Astrocyte of the spinal cord (primary cell): ENCODE data around the gene ADAMTS2.

Source experiments
- DNase-seq: peaks from one replicate; pipeline ENCODE4 v3.0.0; 2011; ENCODE audit warnings: low read depth, low spot score
- H3K4me3 ChIP-seq: 2 replicates; pipeline ENCODE4 v1.5.1; 2011; ENCODE audit warnings: low read depth, mild to moderate bottlenecking, low read length, moderate library complexity
- in situ Hi-C: cut with HindIII; loops from 2 replicates; pipeline ENCODE4 v1.10.0; 2017; ENCODE audit warnings: low sequenced_read_pairs
- TF ChIP-seq, protein P1 (sequence below): IDR thresholded peaks from 2 replicates; pipeline ENCODE4 v1.5.1; 2012; ENCODE audit warnings: low read depth, mild to moderate bottlenecking, low read length, inconsistent platforms

ADAMTS2 gene

DNA sequence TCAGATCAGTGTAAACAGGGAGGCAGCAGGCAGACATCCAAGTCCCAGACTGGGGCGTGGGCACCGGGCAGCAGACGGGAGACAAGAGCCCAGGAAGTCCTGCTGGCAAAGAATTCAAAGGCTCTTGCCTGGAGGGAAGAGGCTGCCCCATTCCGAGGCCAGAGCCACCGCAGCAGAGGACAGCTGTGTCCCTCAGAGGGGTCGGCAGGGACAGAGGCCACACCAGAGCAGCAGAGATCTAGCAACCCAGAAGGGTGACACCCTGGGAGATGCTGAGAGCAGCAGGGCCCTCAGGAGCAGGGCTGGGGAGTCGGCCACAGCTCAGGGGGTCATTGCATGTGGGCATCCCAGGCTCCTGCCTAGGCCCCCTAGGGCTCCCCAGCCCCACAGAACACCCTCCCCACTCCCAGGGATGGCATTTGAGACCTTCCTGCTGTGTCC lies 29.1 kb downstream of the ADAMTS2 start:
- no peak overlapping the region for H3K4me3 ChIP-seq
- in situ Hi-C loops = no loop called here
- DNase-seq = no peak
- TF ChIP-seq, protein P1, sequence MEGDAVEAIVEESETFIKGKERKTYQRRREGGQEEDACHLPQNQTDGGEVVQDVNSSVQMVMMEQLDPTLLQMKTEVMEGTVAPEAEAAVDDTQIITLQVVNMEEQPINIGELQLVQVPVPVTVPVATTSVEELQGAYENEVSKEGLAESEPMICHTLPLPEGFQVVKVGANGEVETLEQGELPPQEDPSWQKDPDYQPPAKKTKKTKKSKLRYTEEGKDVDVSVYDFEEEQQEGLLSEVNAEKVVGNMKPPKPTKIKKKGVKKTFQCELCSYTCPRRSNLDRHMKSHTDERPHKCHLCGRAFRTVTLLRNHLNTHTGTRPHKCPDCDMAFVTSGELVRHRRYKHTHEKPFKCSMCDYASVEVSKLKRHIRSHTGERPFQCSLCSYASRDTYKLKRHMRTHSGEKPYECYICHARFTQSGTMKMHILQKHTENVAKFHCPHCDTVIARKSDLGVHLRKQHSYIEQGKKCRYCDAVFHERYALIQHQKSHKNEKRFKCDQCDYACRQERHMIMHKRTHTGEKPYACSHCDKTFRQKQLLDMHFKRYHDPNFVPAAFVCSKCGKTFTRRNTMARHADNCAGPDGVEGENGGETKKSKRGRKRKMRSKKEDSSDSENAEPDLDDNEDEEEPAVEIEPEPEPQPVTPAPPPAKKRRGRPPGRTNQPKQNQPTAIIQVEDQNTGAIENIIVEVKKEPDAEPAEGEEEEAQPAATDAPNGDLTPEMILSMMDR = no peak

DNA sequence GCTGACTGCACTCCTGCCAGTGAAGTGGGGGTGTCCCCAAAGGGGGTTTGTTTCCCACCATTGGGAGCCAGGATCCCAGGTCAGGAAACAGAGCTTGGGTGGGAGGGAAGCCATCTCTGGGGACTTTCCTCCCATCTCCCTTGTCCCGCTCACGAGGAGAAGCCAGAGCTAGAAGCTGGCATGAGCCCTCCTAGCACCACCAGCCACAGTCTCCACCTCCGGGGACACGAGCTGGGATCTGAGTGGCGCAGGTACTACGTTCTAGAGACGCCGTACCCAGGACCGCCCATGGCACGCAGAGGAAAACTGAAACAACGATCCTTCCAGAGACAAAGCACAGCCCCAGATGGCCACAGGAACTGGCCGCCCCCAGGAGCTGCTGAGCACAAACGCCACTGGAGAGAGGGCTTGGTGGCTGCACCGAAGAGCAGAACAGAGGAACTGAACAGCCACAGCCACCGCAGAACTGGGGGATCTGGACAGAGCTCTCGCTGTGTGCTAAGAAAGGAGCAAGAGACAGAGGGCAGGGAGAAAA lies 29.8 kb downstream of the ADAMTS2 start:
- no peak overlapping the region for H3K4me3 ChIP-seq
- TF ChIP-seq, protein P1 = no peak
- no peak for DNase-seq
- in situ Hi-C loops = no loop called here

DNA sequence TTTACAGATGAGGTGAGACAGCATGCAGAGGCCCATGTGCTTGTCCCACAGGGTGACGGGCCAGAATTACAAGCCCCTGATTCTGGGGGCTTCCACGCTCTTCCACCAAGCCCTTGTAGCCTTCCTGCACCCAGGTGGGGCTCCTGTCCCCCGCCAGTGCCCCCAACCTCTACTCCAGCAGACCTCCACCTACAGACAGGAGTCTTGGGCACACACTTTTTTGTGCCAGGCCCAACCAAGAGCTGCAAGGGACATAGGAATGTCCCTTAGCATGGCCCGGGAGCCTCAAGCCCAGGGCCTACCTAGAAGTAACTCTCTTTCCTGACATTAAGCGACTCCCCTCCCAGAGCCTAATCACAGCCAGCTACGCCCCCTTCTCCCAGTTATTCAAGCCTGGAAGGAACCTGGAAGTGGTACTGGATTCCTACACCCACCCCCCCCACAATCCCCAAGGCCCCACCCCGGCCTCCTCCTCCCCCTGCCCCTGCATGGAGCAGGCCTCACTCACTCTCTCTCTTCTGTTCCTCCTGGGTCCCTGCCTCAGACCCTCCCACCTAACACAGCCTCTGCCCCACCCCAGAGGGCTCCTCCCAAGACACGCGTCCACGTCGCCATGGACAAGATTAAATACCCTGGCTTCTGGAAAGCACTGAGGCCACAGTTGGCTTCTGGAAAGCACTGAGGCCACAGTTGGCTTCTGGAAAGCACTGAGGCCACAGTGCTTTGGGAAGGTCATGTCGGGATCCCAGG lies 30.5 kb downstream of the ADAMTS2 start:
- DNase-seq = no peak
- TF ChIP-seq, protein P1 = no peak

DNA sequence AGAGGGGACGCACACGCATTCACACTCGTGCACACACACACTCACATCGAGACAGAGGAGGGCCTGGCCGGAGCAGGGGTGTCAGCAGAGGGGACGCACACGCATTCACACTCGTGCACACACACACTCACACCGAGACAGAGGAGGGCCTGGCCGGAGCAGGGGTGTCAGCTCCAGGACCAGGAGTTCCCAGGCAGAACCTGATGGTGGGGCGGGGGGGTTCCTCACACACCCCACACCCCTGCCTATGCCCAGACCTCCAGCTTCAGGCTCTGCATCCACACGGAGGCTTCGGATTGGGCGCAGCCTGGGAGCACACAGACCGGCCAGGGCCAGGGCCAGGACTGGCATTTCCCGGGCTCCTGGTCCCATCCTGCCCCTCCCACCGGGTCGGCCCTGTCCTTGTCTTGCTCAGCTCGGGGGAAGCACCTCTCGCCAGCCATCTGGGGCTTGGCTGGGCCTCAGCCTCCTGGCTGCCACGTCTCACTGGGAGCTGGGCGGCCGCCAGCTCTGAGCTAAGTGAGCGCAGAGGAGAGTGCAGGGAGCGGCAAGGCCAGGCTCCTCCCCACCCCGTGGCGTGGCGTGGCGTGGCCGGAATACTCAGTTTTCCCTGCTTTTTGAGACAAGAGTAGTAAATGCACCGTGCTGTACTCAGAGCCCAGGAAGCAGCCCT lies 31.3 kb downstream of the ADAMTS2 start:
- in situ Hi-C loops = no loop called here
- H3K4me3 ChIP-seq = no peak overlapping the region
- DNase-seq = peak; percentile 72
- TF ChIP-seq, protein P1 = no peak

More for the DNA sequence above, 30.5 kb downstream of the ADAMTS2 start:
- in situ Hi-C loops = no loop called here
- H3K4me3 ChIP-seq = no peak overlapping the region

DNA sequence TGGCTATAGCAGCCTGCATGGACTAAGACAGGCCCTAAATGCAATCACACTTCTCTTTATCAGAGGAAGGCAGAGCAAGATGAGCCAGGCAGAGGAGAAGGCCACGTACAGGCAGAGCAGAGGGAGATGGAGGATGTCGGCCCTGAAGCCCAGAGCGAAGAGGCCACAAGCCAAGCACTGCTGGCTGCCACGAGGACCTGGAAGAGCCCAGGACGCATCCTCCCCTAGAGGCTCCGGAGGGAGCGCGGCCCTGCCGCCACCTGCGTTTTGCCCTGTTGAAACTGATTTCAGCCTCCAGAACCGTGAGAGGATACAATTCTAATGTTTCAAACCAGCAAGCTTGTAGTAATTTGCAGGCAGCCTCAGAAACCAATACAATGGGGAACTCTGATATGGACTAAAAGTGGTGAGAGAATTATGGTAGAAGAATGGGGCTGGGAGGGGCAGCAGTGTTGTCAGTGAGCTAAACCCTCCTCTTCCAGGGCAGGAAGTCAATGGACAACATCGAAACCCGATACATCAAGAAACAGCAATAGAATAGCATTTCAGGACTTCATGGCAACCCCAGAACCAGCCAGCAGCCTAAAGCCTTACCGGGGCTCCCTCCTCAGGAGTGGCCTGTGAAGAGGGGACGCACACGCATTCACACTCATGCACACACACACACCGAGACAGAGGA lies 32.6 kb downstream of the ADAMTS2 start:
- in situ Hi-C loops = no loop called here
- DNase-seq = no peak
- H3K4me3 ChIP-seq = no peak overlapping the region
- TF ChIP-seq, protein P1 = no peak

DNA sequence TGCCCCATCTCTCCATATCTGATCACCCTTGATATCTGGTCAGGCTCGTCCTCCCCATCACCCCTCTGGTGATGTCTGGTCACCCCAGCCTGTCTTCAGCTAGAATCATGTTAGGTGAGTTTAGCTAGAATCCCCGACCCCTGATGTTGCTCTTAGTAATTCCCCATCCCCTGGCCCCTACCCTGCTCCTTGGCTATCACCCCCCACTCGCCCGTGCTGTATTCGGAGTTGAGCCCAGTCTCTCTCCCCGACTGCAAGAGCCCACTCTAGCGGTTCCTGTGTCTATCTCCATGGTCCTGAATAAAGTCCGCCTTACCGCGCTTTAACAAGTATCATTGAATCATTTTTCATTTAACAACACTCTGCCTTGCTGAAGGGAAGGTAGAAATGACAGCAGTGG lies 33.7 kb downstream of the ADAMTS2 start:
- in situ Hi-C loops = no loop called here
- no peak for DNase-seq
- TF ChIP-seq, protein P1 = no peak
- H3K4me3 ChIP-seq = no peak overlapping the region
